ENCODE results near the gene CLEC2L. TPM values are rescaled to one million over a fixed set of nuclear protein-coding genes. Genes with fewer than 3 reads are reported as not detected.

Gene CLEC2L
- total and polyA plus RNA-seq, 2 experiments from 2014 or later = not detected

- Histone ChIP-seq H3F3A (replicated peaks; ENCODE audit: low read depth) (no peaks in the 10 kb centered on the region), H3K4me1 (ENCODE audit: insufficient read depth) (no peaks in the 10 kb centered on the region), H4K20me1 (replicated peaks; ENCODE audit: insufficient read depth) (no peaks in the 10 kb centered on the region), H3K4me3 (no peak overlapping the region), H3K4me2 (no peak overlapping the region), H3K27ac (ENCODE audit: low read depth) (no peak overlapping the region), H3K36me3 (ENCODE audit: insufficient read depth) (no peaks in the 10 kb centered on the region), H3K27me3 (ENCODE audit: insufficient read depth) (no peaks in the 10 kb centered on the region), H2AFZ (no peak overlapping the region), H3K79me2 (replicated peaks; ENCODE audit: insufficient read depth) (no peaks in the 10 kb centered on the region), H3K9me2 (ENCODE audit: insufficient read depth) (no peaks in the 10 kb centered on the region)
- Mint-ChIP-seq H3K4me3 (no peak overlapping the region), H3K4me1 (no peaks in the 10 kb centered on the region), H3K27ac (no peak overlapping the region), H3K9me3 (no peaks in the 10 kb centered on the region), H3K36me3 (ENCODE audit: low read depth) (peaks cover 6% of the 10 kb centered on the region; the same call in 2 of the 3 replicates), H3K27me3 (ENCODE audit: insufficient read depth, low read depth, poor library complexity) (peaks cover 6% of the 10 kb centered on the region)
- no peak for DNase-seq (ENCODE audit: low spot score)
- ATAC-seq = no peak
- TF ChIP-seq EZH2phosphoT487 (IDR thresholded peaks at IDR 0.05; ENCODE audit: unreplicated experiment) (no peak), CREB1 (CRISPR knock-in tag; IDR thresholded peaks at IDR 0.05; ENCODE audit: low read depth) (no peak), EZH2 (IDR thresholded peaks at IDR 0.05; ENCODE audit: low read depth, unreplicated experiment) (no peak), ZNF331 (CRISPR knock-in tag; IDR thresholded peaks at IDR 0.05; ENCODE audit: low read depth) (no peak), NANOG (IDR thresholded peaks at IDR 0.05; ENCODE audit: borderline replicate concordance) (no peak), STAT1 (IDR thresholded peaks at IDR 0.05; ENCODE audit: unreplicated experiment) (no peak), REST (IDR thresholded peaks at IDR 0.05; ENCODE audit: unreplicated experiment) (no peak), ETS1 (IDR thresholded peaks at IDR 0.05) (no peak), POLR2AphosphoS5 (IDR thresholded peaks at IDR 0.05; ENCODE audit: low read depth) (no peak), ZNF114 (CRISPR knock-in tag; IDR thresholded peaks at IDR 0.05) (no peak), ZNF462 (CRISPR knock-in tag; IDR thresholded peaks at IDR 0.05) (no peak), JUNB (IDR thresholded peaks at IDR 0.05; ENCODE audit: unreplicated experiment) (no peak)
- TF ChIP-seq, protein P1, sequence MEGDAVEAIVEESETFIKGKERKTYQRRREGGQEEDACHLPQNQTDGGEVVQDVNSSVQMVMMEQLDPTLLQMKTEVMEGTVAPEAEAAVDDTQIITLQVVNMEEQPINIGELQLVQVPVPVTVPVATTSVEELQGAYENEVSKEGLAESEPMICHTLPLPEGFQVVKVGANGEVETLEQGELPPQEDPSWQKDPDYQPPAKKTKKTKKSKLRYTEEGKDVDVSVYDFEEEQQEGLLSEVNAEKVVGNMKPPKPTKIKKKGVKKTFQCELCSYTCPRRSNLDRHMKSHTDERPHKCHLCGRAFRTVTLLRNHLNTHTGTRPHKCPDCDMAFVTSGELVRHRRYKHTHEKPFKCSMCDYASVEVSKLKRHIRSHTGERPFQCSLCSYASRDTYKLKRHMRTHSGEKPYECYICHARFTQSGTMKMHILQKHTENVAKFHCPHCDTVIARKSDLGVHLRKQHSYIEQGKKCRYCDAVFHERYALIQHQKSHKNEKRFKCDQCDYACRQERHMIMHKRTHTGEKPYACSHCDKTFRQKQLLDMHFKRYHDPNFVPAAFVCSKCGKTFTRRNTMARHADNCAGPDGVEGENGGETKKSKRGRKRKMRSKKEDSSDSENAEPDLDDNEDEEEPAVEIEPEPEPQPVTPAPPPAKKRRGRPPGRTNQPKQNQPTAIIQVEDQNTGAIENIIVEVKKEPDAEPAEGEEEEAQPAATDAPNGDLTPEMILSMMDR (conservative IDR thresholded peaks at IDR 0.05; ENCODE audit: low read depth in 2 of 2) = no peak
These were observed 68.2 kb downstream of the CLEC2L start for GRCh38 chr7:139591550-139592195.

Measured in GM23338 (cell line).